ENCODE measurements around the gene RTN4RL1. TPM values are rescaled to one million over a fixed set of nuclear protein-coding genes. Genes with fewer than 3 reads are reported as not detected.

Gene RTN4RL1
- total RNA-seq, 2 experiments from 2014 or later, result 1.3 to 1.5 TPM

- ChIA-PET POLR2A (no interaction called here), CTCF (interaction anchor here (0.6 kb wide), 1 partner anchor 81 kb away, joined by 3 read pairs; no protein-coding TSS in a partner anchor)
Observed at GRCh38 chr17:1918346-1919162, 106.6 kb downstream of the RTN4RL1 start.

GRCh38 chr17:1916963-1917715, 108.0 kb downstream of the RTN4RL1 start:
- ChIA-PET CTCF (interaction anchor here (0.9 kb wide), 1 partner anchor 13 kb away, joined by 3 read pairs; no protein-coding TSS in a partner anchor), POLR2A (no interaction called here)

- CTCF ChIA-PET, result interaction anchor here (0.6 to 0.9 kb wide), 2 partner anchors 12 to 1697 kb away, joined by 3 read pairs; no protein-coding TSS in a partner anchor
- POLR2A ChIA-PET, result no interaction called here
Observed at GRCh38 chr17:1916316-1916715, 108.8 kb downstream of the RTN4RL1 start.

- CTCF ChIA-PET, result interaction anchor here (0.7 kb wide), 1 partner anchor 342 kb away, joined by 4 read pairs; no protein-coding TSS in a partner anchor
- POLR2A ChIA-PET, result no interaction called here
Observed at GRCh38 chr17:1915889-1916288, 109.2 kb downstream of the RTN4RL1 start.

GRCh38 chr17:1914661-1915083, 110.5 kb downstream of the RTN4RL1 start:
- CTCF ChIA-PET, result no interaction called here
- POLR2A ChIA-PET, result interaction anchor here (0.6 kb wide), 2 partner anchors 85 to 651 kb away, joined by 3 read pairs; partner anchors contain the start of gene SMYD4

- CTCF ChIA-PET, result no interaction called here
- POLR2A ChIA-PET, result no interaction called here
Observed at GRCh38 chr17:1913702-1914101, 111.4 kb downstream of the RTN4RL1 start.

- CTCF ChIA-PET, result no interaction called here
Observed at GRCh38 chr17:1912146-1912545, 113.0 kb downstream of the RTN4RL1 start.

DNA sequence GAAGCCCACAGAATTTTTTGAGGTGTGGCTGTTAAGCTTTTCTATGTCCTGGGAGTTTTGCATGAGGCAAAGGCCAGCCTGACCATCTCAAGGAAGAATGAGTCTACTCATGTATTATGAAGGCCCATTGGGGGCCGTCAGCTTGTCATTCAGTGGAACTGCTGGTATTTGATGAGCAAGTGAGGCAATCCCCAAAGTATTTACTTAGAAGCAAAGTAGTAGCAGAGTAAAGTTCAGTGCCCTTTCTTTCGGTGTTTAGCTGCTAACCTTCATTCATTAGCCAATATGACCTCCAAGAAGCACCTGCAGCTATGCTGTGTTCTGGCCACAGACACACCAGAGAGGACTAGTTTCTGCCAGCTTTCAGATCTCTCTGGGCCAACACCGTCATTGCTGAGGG, 115.1 kb downstream of the RTN4RL1 start:
- CTCF ChIA-PET, result interaction anchor here (0.9 to 1.6 kb wide), 4 partner anchors 9 to 120 kb away, joined by 3 to 5 read pairs (median 4); partner anchors contain the start of gene DPH1
- POLR2A ChIA-PET, result interaction anchor here (0.7 kb wide), 1 partner anchor 671 kb away, joined by 3 read pairs; no protein-coding TSS in a partner anchor

More at GRCh38 chr17:1912146-1912545, 113.0 kb downstream of the RTN4RL1 start:
- POLR2A ChIA-PET, result no interaction called here

DNA sequence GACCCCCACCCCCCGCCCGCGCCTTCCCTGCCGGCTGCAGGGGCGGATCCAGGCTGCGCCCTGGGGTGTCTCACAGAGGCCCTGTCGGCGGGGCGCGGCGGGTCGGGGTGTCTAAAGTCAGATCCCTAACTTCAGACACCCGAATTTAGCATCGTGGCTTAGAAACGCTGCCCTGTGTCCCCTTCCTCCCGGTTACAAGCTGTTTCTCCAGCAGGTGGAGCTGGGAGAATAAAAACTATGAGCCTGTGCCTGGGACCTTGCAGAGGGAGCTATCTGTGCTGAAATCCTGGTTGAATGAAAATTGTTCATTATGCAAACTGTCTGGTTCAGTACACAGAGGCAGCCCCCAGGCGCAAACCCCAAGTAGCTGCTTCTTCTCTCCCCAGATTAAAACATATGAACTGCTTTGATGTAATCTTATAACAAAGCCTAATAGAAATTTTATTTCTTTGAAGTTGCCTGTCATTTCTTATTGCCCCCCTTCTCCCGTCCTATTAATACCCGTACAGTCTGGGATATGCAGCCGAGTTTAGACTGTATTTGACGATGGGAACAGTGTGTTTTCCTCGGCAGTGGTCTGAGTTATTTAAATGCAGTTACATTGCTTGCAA, 116.3 kb downstream of the RTN4RL1 start:
- ChIA-PET CTCF (interaction anchor here (0.7 to 1.6 kb wide), 3 partner anchors 8 to 336 kb away, joined by 3 to 4 read pairs (median 3); no protein-coding TSS in a partner anchor), POLR2A (interaction anchor here (0.5 kb wide), 1 partner anchor 113 kb away, joined by 3 read pairs; no protein-coding TSS in a partner anchor)

GRCh38 chr17:1907909-1908698, 117.0 kb downstream of the RTN4RL1 start:
- POLR2A ChIA-PET, result no interaction called here
- CTCF ChIA-PET, result interaction anchor here (1.6 kb wide), 1 partner anchor 8 kb away, joined by 4 read pairs; no protein-coding TSS in a partner anchor

DNA sequence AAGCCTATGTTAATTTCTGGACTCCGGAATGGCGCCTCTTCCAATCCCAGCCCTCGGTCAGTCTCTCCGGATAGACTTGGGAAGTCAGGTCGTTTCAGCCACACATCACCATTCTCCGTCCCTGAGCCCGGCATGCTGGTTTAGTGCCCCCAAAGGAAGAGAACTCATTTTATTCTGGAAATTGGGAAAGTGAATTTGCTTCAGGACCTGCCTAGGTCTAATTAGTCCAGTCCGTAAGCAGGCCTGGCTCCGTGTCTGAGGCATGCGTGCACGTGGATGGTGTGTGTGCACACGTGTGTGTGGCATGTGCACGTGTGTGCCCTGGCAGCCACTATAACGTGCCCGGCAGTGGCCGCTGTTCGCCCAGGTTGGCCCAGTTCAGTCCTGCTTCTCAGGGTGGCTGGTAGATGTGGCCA, 117.9 kb downstream of the RTN4RL1 start:
- POLR2A ChIA-PET, result no interaction called here

GRCh38 chr17:1906662-1907101, 118.5 kb downstream of the RTN4RL1 start:
- CTCF ChIA-PET, result interaction anchor here (0.7 kb wide), 1 partner anchor 154 kb away, joined by 3 read pairs; no protein-coding TSS in a partner anchor
- POLR2A ChIA-PET, result no interaction called here

More for the DNA sequence above, 117.9 kb downstream of the RTN4RL1 start:
- CTCF ChIA-PET, result no interaction called here

GRCh38 chr17:1905190-1905913, 119.8 kb downstream of the RTN4RL1 start:
- POLR2A ChIA-PET, result no interaction called here
- CTCF ChIA-PET, result no interaction called here

- ChIA-PET CTCF (interaction anchor here (0.8 to 0.9 kb wide), 2 partner anchors 11 to 12 kb away, joined by 3 read pairs; no protein-coding TSS in a partner anchor), POLR2A (no interaction called here)
Observed at GRCh38 chr17:1904273-1905182, 120.6 kb downstream of the RTN4RL1 start.

GRCh38 chr17:1899403-1900000, 125.6 kb downstream of the RTN4RL1 start:
- POLR2A ChIA-PET, result no interaction called here
- CTCF ChIA-PET, result interaction anchor here (1.6 kb wide), 1 partner anchor 10 kb away, joined by 4 read pairs; no protein-coding TSS in a partner anchor

DNA sequence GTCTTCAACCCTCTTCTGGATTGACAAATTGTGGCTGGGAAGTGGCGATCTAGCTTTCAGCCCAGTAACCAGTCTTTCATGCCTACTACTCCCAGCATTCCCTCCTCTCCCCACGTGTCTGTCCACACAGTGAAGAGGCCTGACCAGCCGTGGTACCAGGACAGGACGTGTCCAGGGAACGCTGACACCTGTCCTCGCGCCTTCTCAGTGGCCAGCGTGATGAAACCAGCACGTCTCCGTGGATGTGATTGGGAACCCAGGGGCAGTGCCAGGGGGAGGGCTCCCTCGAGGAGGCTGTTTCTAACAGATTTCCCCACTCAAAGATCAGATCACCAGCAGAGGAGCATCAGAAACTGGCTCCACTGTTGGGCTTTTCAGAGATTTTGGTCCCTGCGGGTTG, 126.3 kb downstream of the RTN4RL1 start:
- ChIA-PET POLR2A (no interaction called here), CTCF (no interaction called here)

DNA sequence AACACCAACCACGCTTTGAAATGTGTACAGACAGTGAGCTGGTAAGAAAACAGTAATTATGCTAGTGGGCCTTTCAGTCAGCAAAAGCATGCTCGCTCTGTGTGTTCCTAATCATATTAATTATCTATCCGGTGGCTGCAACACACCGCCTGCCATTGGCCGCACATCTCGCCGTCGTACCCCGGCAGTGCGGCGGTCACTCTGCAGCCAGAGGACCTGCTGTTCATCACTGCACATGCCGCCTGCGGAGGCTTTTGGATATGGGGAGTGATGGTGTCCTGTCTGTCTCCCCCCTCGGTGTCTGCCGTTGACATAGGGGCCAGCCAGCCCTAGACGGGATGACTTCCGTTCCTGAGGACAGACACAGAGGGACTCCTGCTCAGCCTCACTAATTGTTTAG, 126.8 kb downstream of the RTN4RL1 start:
- POLR2A ChIA-PET, result no interaction called here
- CTCF ChIA-PET, result no interaction called here
